CD14-positive monocyte (primary cell): Measurements from ENCODE around the gene BCKDHA. TPM values are rescaled to one million over a fixed set of nuclear protein-coding genes. Genes with fewer than 3 reads are reported as not detected.

Experiments
- DNase-seq, 3 donors: peaks; one replicate each; pipeline ENCODE4 v3.0.0-alpha.2; 2011 to 2022
- H2AFZ ChIP-seq: 2 replicates; pipeline ENCODE4 v1.6.0; 2012; ENCODE audit warnings: mild to moderate bottlenecking, low read depth, low read length, inconsistent platforms; ENCODE audit not compliant: insufficient read depth, poor library complexity, severe bottlenecking
- H3K27ac ChIP-seq, 2 donors: 1 replicate in 1 of 2; 2 replicates in 1 of 2; pipeline ENCODE4 v1.5.1; 2012 to 2013; ENCODE audit warnings: low read length in 2 of 2, control low read depth in 1 of 2, inconsistent platforms in 1 of 2, low read depth in 1 of 2, mild to moderate bottlenecking in 1 of 2
- H3K27me3 ChIP-seq, 2 donors: one replicate each; pipeline versions ENCODE4 v1.6.0 to v1.6.1; 2011 to 2013; ENCODE audit warnings: low read length in 2 of 2; ENCODE audit not compliant: control insufficient read depth in 2 of 2, insufficient read depth in 2 of 2
- H3K36me3 ChIP-seq, 2 donors: replicated peaks in 1 of 2; 1 replicate in 1 of 2; 2 replicates in 1 of 2; pipeline versions ENCODE4 v1.5.1 to v1.6.1; 2012 to 2013; ENCODE audit warnings: low read length in 2 of 2, control low read depth in 1 of 2, inconsistent platforms in 1 of 2, mild to moderate bottlenecking in 1 of 2; ENCODE audit not compliant: insufficient read depth in 2 of 2, control insufficient read depth in 1 of 2
- H3K4me1 ChIP-seq, 2 donors: 1 replicate in 1 of 2; 2 replicates in 1 of 2; pipeline versions ENCODE4 v1.5.1 to v1.6.1; 2012 to 2013; ENCODE audit warnings: low read length in 2 of 2, control low read depth in 1 of 2, inconsistent platforms in 1 of 2, mild to moderate bottlenecking in 1 of 2, moderate library complexity in 1 of 2; ENCODE audit not compliant: insufficient read depth in 2 of 2, control insufficient read depth in 1 of 2
- H3K4me2 ChIP-seq: replicated peaks from 2 replicates; pipeline ENCODE3; 2012; ENCODE audit warnings: low read length, moderate library complexity, mild to moderate bottlenecking; ENCODE audit not compliant: poor library complexity, severe bottlenecking; ENCODE audit errors: extremely low read depth
- H3K4me3 ChIP-seq, 3 experiments: fragments of 200-600 bp in 1 of 3; sonication (generic) in 1 of 3; replicated peaks in 1 of 3; 1 replicate in 2 of 3; 2 replicates in 1 of 3; pipeline ENCODE4 v1.5.1; 2011 to 2013; ENCODE audit warnings: low read length in 3 of 3, mild to moderate bottlenecking in 3 of 3, control low read depth in 2 of 3, low read depth in 2 of 3, inconsistent platforms in 1 of 3, moderate library complexity in 1 of 3
- H3K79me2 ChIP-seq: 2 replicates; pipeline ENCODE4 v1.6.0; 2012; ENCODE audit warnings: mild to moderate bottlenecking, control low read depth, inconsistent platforms, low read length, moderate library complexity; ENCODE audit not compliant: insufficient read depth
- H3K9ac ChIP-seq: 2 replicates; pipeline ENCODE4 v1.6.0; 2017; ENCODE audit warnings: low read length, mild to moderate bottlenecking; ENCODE audit not compliant: insufficient read depth, poor library complexity, severe bottlenecking
- H3K9me3 ChIP-seq, 2 donors: replicated peaks in 1 of 2; 1 replicate in 1 of 2; 2 replicates in 1 of 2; pipeline versions ENCODE4 v1.5.1 to v1.6.1; 2012 to 2013; ENCODE audit warnings: low read length in 2 of 2, control low read depth in 1 of 2; ENCODE audit not compliant: control insufficient read depth in 1 of 2, insufficient read depth in 1 of 2
- H4K20me1 ChIP-seq: 2 replicates; pipeline ENCODE4 v1.6.0; 2012; ENCODE audit warnings: mild to moderate bottlenecking, low read length, control low read depth, moderate library complexity; ENCODE audit not compliant: insufficient read depth
- H3K27ac Mint-ChIP-seq, 7 donors: one replicate each; pipeline ENCODE4 v1.8.0; 2020; ENCODE audit warnings: mild to moderate bottlenecking in 7 of 7, mixed read lengths in 7 of 7, moderate library complexity in 6 of 7, inconsistent platforms in 2 of 7
- H3K27me3 Mint-ChIP-seq, 3 donors: one replicate each; pipeline ENCODE4 v1.8.0; 2021 to 2022; ENCODE audit warnings: low read depth in 3 of 3, mild to moderate bottlenecking in 3 of 3, mixed read lengths in 3 of 3, moderate library complexity in 3 of 3, inconsistent platforms in 1 of 3
- H3K36me3 Mint-ChIP-seq, 2 donors: one replicate each; pipeline ENCODE4 v1.8.0; 2020; ENCODE audit warnings: mixed read lengths in 2 of 2, inconsistent platforms in 1 of 2, mild to moderate bottlenecking in 1 of 2
- H3K4me1 Mint-ChIP-seq: one replicate; pipeline ENCODE4 v1.8.0; 2020; ENCODE audit warnings: mild to moderate bottlenecking, mixed read lengths
- H3K4me3 Mint-ChIP-seq, 2 donors: one replicate each; pipeline ENCODE4 v1.8.0; 2020; ENCODE audit warnings: mild to moderate bottlenecking in 2 of 2, mixed read lengths in 2 of 2, moderate library complexity in 1 of 2
- H3K9me3 Mint-ChIP-seq, 7 donors: one replicate each; pipeline ENCODE4 v1.8.0; 2020 to 2022; ENCODE audit warnings: mixed read lengths in 7 of 7, mild to moderate bottlenecking in 6 of 7, moderate library complexity in 6 of 7, inconsistent platforms in 2 of 7
- CTCF ChIP-seq: fragments of 200-600 bp; IDR thresholded peaks from one replicate; pipeline ENCODE4 v1.8.0; 2022; ENCODE audit warnings: antibody characterized with exemption, mild to moderate bottlenecking
- WGBS: methylation state at CpG from one replicate; pipeline ENCODE4 v1.1.5; 2013; ENCODE audit warnings: missing lambda C conversion rate; ENCODE audit not compliant: insufficient coverage; 5-methylcytosine and 5-hydroxymethylcytosine counted together
- intact Hi-C, 2 donors: fragments of 100-400 bp; cut with micrococcal nuclease; formaldehyde crosslinking; loops; one replicate each; pipeline versions ENCODE4 v1.15.0 to v1.15.1; 2023
- polyA plus RNA-seq, 3 donors: library from polyadenylated mRNA; depleted of rRNA in 1 of 3; unstranded in 2 of 3; stranded (reverse) in 1 of 3; fragments of 300-500 nt in 2 of 3; fragments of >200 nt in 1 of 3; fragmentation: Illumina TruSeq in 2 of 3; gene quantifications; 1 replicate in 2 of 3; 2 replicates in 1 of 3; pipeline ENCODE4 v1.2.3, GENCODE V29; 2012 to 2021

The BCKDHA gene
- polyA plus RNA-seq, 3 donors, result 52.4 to 90.1 (median 87.6) TPM

- H3K4me3 Mint-ChIP-seq, result peak overlapping the region; percentile 94 to 98
These were observed 30.2 kb downstream of the BCKDHA start for GRCh38 chr19:41427647-41428480.

More at GRCh38 chr19:41427647-41428480, 30.2 kb downstream of the BCKDHA start:
- peaks cover 57% of the 10 kb centered on the region for H3K4me1 Mint-ChIP-seq
- WGBS, result 0% methylated on average over 14 of the region's 23 CpGs
- no peaks in the 10 kb centered on the region for H3K9me3 Mint-ChIP-seq
- H3K4me3 ChIP-seq, result peak overlapping the region; percentile 61 to 85 (median 75)
- peak overlapping the region; percentile 73 to 77 for H3K27ac ChIP-seq
- H3K79me2 ChIP-seq, result peaks cover 69% of the 10 kb centered on the region
- no peak for TF ChIP-seq CTCF
- H3K36me3 ChIP-seq, result peaks cover 41 to 43% of the 10 kb centered on the region in 2 donors
- H3K27me3 ChIP-seq, result no peaks in the 10 kb centered on the region
- H3K4me1 ChIP-seq, result peaks cover 64 to 72% of the 10 kb centered on the region in 2 donors
- peaks cover 34 to 55% of the 10 kb centered on the region in 2 donors for H3K36me3 Mint-ChIP-seq
- peaks cover 0 to 1% (median 0%) of the 10 kb centered on the region in 3 donors for H3K27me3 Mint-ChIP-seq
- H3K4me2 ChIP-seq, result peak overlapping the region; percentile 87
- DNase-seq, result peak in 2 of 3 donors; percentile 34 to 35
- H2AFZ ChIP-seq, result peak overlapping the region; percentile 77
- peaks cover 36% of the 10 kb centered on the region for H4K20me1 ChIP-seq
- no peaks in the 10 kb centered on the region for H3K9me3 ChIP-seq
- H3K9ac ChIP-seq, result peak overlapping the region; percentile 71
- intact Hi-C loops, result loop anchor here in 1 of 2 donors (10.0 kb wide), 1 partner anchor 53 kb away; the partner anchor contains the start of gene TMEM91
- H3K27ac Mint-ChIP-seq, result peak overlapping the region; percentile 86 to 97 (median 91)
